H1 (cell line): Measurements from ENCODE around the gene DSC3. TPM values are rescaled to one million over a fixed set of nuclear protein-coding genes. Genes with fewer than 3 reads are reported as not detected.

Source experiments
- CTCF ChIA-PET: fragments of 300-600 bp; sonication (Branson Sonifier 250); formaldehyde crosslinking; loops from one replicate; lab custom pipeline; 2021; ENCODE audit not compliant: partially characterized antibody; lab: Charles Lee
- POLR2A ChIA-PET: fragments of 300-600 bp; sonication (Branson Sonifier 250); formaldehyde crosslinking; loops from one replicate; lab custom pipeline; 2021; ENCODE audit warnings: inconsistent platforms; ENCODE audit not compliant: partially characterized antibody; lab: Charles Lee
- DNase-seq, 2 experiments: peaks; one replicate each; pipeline versions ENCODE4 v3.0.0 to v3.0.0-alpha.2; 2010 to 2022; ENCODE audit warnings: low spot score in 2 of 2, low read depth in 1 of 2, mixed read lengths in 1 of 2
- FAIRE-seq: peaks from 2 replicates; lab custom pipeline; 2011; peaks lifted over from hg19 to GRCh38; lab: Jason Lieb, UNC
- H2AFZ ChIP-seq: 2 replicates; pipeline ENCODE4 v1.8.1; 2012; ENCODE audit warnings: low read length, inconsistent platforms
- H2AK5ac ChIP-seq: 2 replicates; pipeline ENCODE4 v1.6.1; 2013; ENCODE audit warnings: low read depth, low read length
- H2BK120ac ChIP-seq: replicated peaks from 2 replicates; pipeline ENCODE3; 2013; ENCODE audit warnings: low read depth, low read length, inconsistent platforms
- H2BK12ac ChIP-seq: 2 replicates; pipeline ENCODE4 v1.6.1; 2013; ENCODE audit warnings: low read depth, low read length
- H2BK15ac ChIP-seq: 2 replicates; pipeline ENCODE4 v1.6.1; 2013; ENCODE audit warnings: low read length
- H2BK20ac ChIP-seq: 2 replicates; pipeline ENCODE4 v1.6.1; 2013; ENCODE audit warnings: low read length
- H2BK5ac ChIP-seq: 2 replicates; pipeline ENCODE4 v1.6.1; 2013; ENCODE audit warnings: low read depth, low read length
- H3K14ac ChIP-seq: 2 replicates; pipeline ENCODE4 v1.6.1; 2013; ENCODE audit warnings: inconsistent platforms; ENCODE audit not compliant: insufficient read length
- H3K18ac ChIP-seq: 2 replicates; pipeline ENCODE4 v1.6.1; 2013; ENCODE audit warnings: low read length; ENCODE audit errors: extremely low read depth
- H3K23ac ChIP-seq: 2 replicates; pipeline ENCODE4 v1.6.1; 2013; ENCODE audit warnings: inconsistent platforms; ENCODE audit not compliant: insufficient read length
- H3K23me2 ChIP-seq: 2 replicates; pipeline ENCODE4 v1.6.1; 2013; ENCODE audit warnings: low read depth, low read length
- H3K27ac ChIP-seq: 2 replicates; pipeline ENCODE4 v1.6.1; 2011; ENCODE audit warnings: low read depth, low read length, inconsistent platforms
- H3K27me3 ChIP-seq, 4 experiments: replicated peaks in 1 of 4; 1 replicate in 1 of 4; 2 replicates in 3 of 4; pipeline versions ENCODE4 v1.6.1 to v1.8.1; 2011 to 2013; ENCODE audit warnings: low read length in 3 of 4, mild to moderate bottlenecking in 3 of 4, inconsistent platforms in 2 of 4, mixed read lengths in 2 of 4, moderate library complexity in 1 of 4; ENCODE audit not compliant: control insufficient read depth in 3 of 4, insufficient read depth in 3 of 4; ENCODE audit errors: extremely low read depth in 1 of 4
- H3K36me3 ChIP-seq, 4 experiments: 2 replicates each; pipeline versions ENCODE4 v1.6.1 to v1.8.1; 2011 to 2013; ENCODE audit warnings: mild to moderate bottlenecking in 4 of 4, low read length in 3 of 4, moderate library complexity in 2 of 4, control low read depth in 1 of 4, inconsistent platforms in 1 of 4; ENCODE audit not compliant: insufficient read depth in 4 of 4, control insufficient read depth in 2 of 4
- H3K4ac ChIP-seq: replicated peaks from 2 replicates; pipeline ENCODE3; 2013; ENCODE audit warnings: low read length, low read depth, mixed read lengths, inconsistent platforms; ENCODE audit not compliant: insufficient read length
- H3K4me1 ChIP-seq, 4 experiments: replicated peaks in 1 of 4; 1 replicate in 1 of 4; 2 replicates in 3 of 4; pipeline versions ENCODE4 v1.6.1 to v1.8.1; 2011 to 2013; ENCODE audit warnings: low read length in 3 of 4, inconsistent platforms in 2 of 4, mixed read lengths in 1 of 4; ENCODE audit not compliant: insufficient read depth in 4 of 4, control insufficient read depth in 3 of 4
- H3K4me2 ChIP-seq, 2 experiments: 2 replicates each; pipeline versions ENCODE4 v1.6.1 to v1.8.1; 2011 to 2013; ENCODE audit warnings: low read depth in 2 of 2, low read length in 2 of 2, control low read depth in 1 of 2, inconsistent platforms in 1 of 2, mild to moderate bottlenecking in 1 of 2; ENCODE audit not compliant: insufficient read depth in 1 of 2
- H3K4me3 ChIP-seq, 4 experiments: fragments of 200-600, 300-600 bp in 1 of 4; sonication (generic), shearing (Covaris generic), sonication (Bioruptor Twin) in 1 of 4; 2 replicates each; pipeline versions ENCODE4 v1.5.1 to v1.8.1; 2011 to 2016; ENCODE audit warnings: low read length in 4 of 4, low read depth in 3 of 4, control low read depth in 2 of 4, inconsistent platforms in 2 of 4, mild to moderate bottlenecking in 2 of 4, mixed read lengths in 1 of 4, moderate library complexity in 1 of 4; ENCODE audit not compliant: insufficient read depth in 2 of 4; ENCODE audit errors: extremely low read depth in 1 of 4
- H3K56ac ChIP-seq: replicated peaks from 2 replicates; pipeline ENCODE3; 2013; ENCODE audit warnings: low read depth, mild to moderate bottlenecking, mixed read lengths, low read length, inconsistent platforms; ENCODE audit not compliant: insufficient read length
- H3K79me1 ChIP-seq: 2 replicates; pipeline ENCODE4 v1.6.1; 2013; ENCODE audit warnings: low read depth, low read length, control low read depth
- H3K79me2 ChIP-seq, 2 experiments: 2 replicates each; pipeline versions ENCODE4 v1.6.1 to v1.8.1; 2012 to 2013; ENCODE audit warnings: low read length in 2 of 2, mild to moderate bottlenecking in 2 of 2, inconsistent platforms in 1 of 2; ENCODE audit not compliant: insufficient read depth in 2 of 2, control insufficient read depth in 1 of 2
- H3K9ac ChIP-seq, 4 experiments: replicated peaks in 1 of 4; 1 replicate in 1 of 4; 2 replicates in 3 of 4; pipeline versions ENCODE4 v1.6.1 to v1.8.1; 2011 to 2013; ENCODE audit warnings: low read depth in 3 of 4, low read length in 3 of 4, control low read depth in 2 of 4, mild to moderate bottlenecking in 2 of 4, moderate library complexity in 2 of 4, inconsistent platforms in 1 of 4; ENCODE audit errors: extremely low read depth in 1 of 4
- H3K9me3 ChIP-seq, 2 experiments: 2 replicates each; pipeline versions ENCODE4 v1.6.1 to v1.8.1; 2012 to 2013; ENCODE audit warnings: mild to moderate bottlenecking in 2 of 2, moderate library complexity in 2 of 2, control low read depth in 1 of 2, inconsistent platforms in 1 of 2, low read depth in 1 of 2, low read length in 1 of 2, mixed read lengths in 1 of 2; ENCODE audit not compliant: insufficient read depth in 2 of 2
- H4K20me1 ChIP-seq, 2 experiments: replicated peaks in 1 of 2; 2 replicates each; pipeline versions ENCODE3 to v1.8.1; 2011 to 2013; ENCODE audit warnings: inconsistent platforms in 2 of 2, low read length in 2 of 2, mild to moderate bottlenecking in 1 of 2; ENCODE audit not compliant: insufficient read depth in 2 of 2, control insufficient read depth in 1 of 2
- H4K5ac ChIP-seq: 2 replicates; pipeline ENCODE4 v1.6.1; 2013; ENCODE audit warnings: low read length, low read depth, mixed read lengths, inconsistent platforms; ENCODE audit not compliant: insufficient read length
- H4K8ac ChIP-seq: 2 replicates; pipeline ENCODE4 v1.8.0; 2013; ENCODE audit warnings: mild to moderate bottlenecking, moderate library complexity, low read length, inconsistent platforms; ENCODE audit not compliant: insufficient read depth; ENCODE audit errors: extremely low read depth
- H4K91ac ChIP-seq: replicated peaks from 2 replicates; pipeline ENCODE3; 2013; ENCODE audit warnings: low read length, mixed read lengths, inconsistent platforms; ENCODE audit not compliant: insufficient read length
- CHD2 ChIP-seq: IDR thresholded peaks from 2 replicates; pipeline ENCODE4 v1.6.1; 2012; ENCODE audit warnings: low read length, improper control_type of control experiment
- CREB1 ChIP-seq: IDR thresholded peaks from 2 replicates; pipeline ENCODE4 v1.6.1; 2012; ENCODE audit warnings: inconsistent platforms
- CTCF ChIP-seq, 3 experiments: IDR thresholded peaks; 1 replicate in 2 of 3; 2 replicates in 1 of 3; pipeline versions ENCODE4 v1.5.1 to v1.6.1; 2011; ENCODE audit warnings: low read length in 3 of 3, mild to moderate bottlenecking in 3 of 3, inconsistent platforms in 2 of 3, low read depth in 1 of 3, moderate library complexity in 1 of 3; ENCODE audit not compliant: insufficient read depth in 1 of 3; ENCODE audit errors: control extremely low read depth in 1 of 3
- GABPA ChIP-seq: IDR thresholded peaks from 2 replicates; pipeline ENCODE4 v1.6.1; 2011; ENCODE audit warnings: mild to moderate bottlenecking, low read length, moderate library complexity, borderline replicate concordance; ENCODE audit not compliant: insufficient read depth
- HDAC6 ChIP-seq: IDR thresholded peaks from one replicate; pipeline ENCODE4 v1.7.1; 2012; ENCODE audit warnings: low read depth, mild to moderate bottlenecking, inconsistent platforms, low read length, moderate library complexity
- JUN ChIP-seq: IDR thresholded peaks from 2 replicates; pipeline ENCODE4 v1.6.1; 2011; ENCODE audit warnings: low read depth, mild to moderate bottlenecking, improper control_type of control experiment, low read length
- MAX ChIP-seq: IDR thresholded peaks from 2 replicates; pipeline ENCODE4 v1.6.1; 2012; ENCODE audit warnings: inconsistent platforms
- POLR2A ChIP-seq, 2 experiments: IDR thresholded peaks; 1 replicate in 1 of 2; 2 replicates in 1 of 2; pipeline ENCODE4 v1.6.1; 2011; ENCODE audit warnings: low read depth in 2 of 2, low read length in 2 of 2, mild to moderate bottlenecking in 2 of 2; ENCODE audit errors: control extremely low read depth in 1 of 2
- RBBP5 ChIP-seq: IDR thresholded peaks from 2 replicates; pipeline ENCODE4 v1.7.1; 2012; ENCODE audit warnings: low read depth, mild to moderate bottlenecking, inconsistent platforms, low read length, moderate library complexity, borderline replicate concordance
- WGBS, 2 experiments: shearing (Covaris generic) in 1 of 2; methylation state at CpG; one replicate each; pipeline versions ENCODE4 v1.1.6 to v1.1.7; 2013 to 2015; ENCODE audit warnings: low lambda C conversion rate in 2 of 2, mixed read lengths in 2 of 2, inconsistent platforms in 1 of 2, low coverage in 1 of 2, missing lambda C conversion rate in 1 of 2; ENCODE audit not compliant: insufficient replicate concordance in 2 of 2, insufficient coverage in 1 of 2, insufficient read length in 1 of 2; ENCODE audit errors: extremely low coverage in 1 of 2, missing lambda C conversion rate in 1 of 2; 5-methylcytosine and 5-hydroxymethylcytosine counted together
- polyA plus RNA-seq, 7 experiments: library from polyadenylated mRNA; depleted of rRNA in 3 of 7; stranded (reverse) in 5 of 7; unstranded in 2 of 7; fragments of >200 nt in 5 of 7; fragments of 200-250 nt in 2 of 7; gene quantifications; 1 replicate in 5 of 7; 2 replicates in 1 of 7; 4 replicates in 1 of 7; pipeline versions ENCODE4 v1.2.1 to v1.2.3, GENCODE V29; 2011 to 2013; ENCODE audit warnings: missing spikeins in 2 of 7, mixed read lengths in 2 of 7
- total RNA-seq: library from RNA; stranded (reverse); fragmentation: NEBNext Ultra II Directional; extraction: Animal tissue kit (Norgen Biotek cat#: 25700); gene quantifications from 2 replicates; pipeline ENCODE4 v1.2.1, GENCODE V29; 2021

The DSC3 gene
- total and polyA plus RNA-seq, 2 of the 8 experiments (the other 6 are each of a cell fraction or from before 2014, with no cell fraction given), result 0.70 to 3.7 TPM

GRCh38 chr18:30944773-30945417 is 97.6 kb downstream of the DSC3 start:
- Histone ChIP-seq H3K27me3 (no peaks in the 10 kb centered on the region), H3K4ac (no peak overlapping the region), H2BK12ac (no peak overlapping the region), H4K5ac (no peak overlapping the region), H4K8ac (no peak overlapping the region), H3K4me1 (0 out of 7 replicates have a peak, but pooled peaks cover 0 to 2% (median 0%) of the 10 kb centered on the region in 4 experiments), H3K14ac (no peak overlapping the region), H3K4me2 (no peak overlapping the region), H2AFZ (no peak overlapping the region), H4K20me1 (no peaks in the 10 kb centered on the region)
- POLR2A ChIA-PET, result no interaction called here
- no peak for TF ChIP-seq RBBP5
- TF ChIP-seq HDAC6, result no peak
- no peak for TF ChIP-seq CHD2
- no peak for TF ChIP-seq GABPA
- no peak for TF ChIP-seq JUN
- no peak for TF ChIP-seq MAX
- TF ChIP-seq POLR2A (IDR thresholded peaks at IDR 0.05; ENCODE audit: control extremely low read depth in 1 of 2, low read depth in 2 of 2, low read length in 2 of 2), result no peak
- TF ChIP-seq CTCF (IDR thresholded peaks at IDR 0.05; ENCODE audit: control extremely low read depth in 1 of 3, insufficient read depth in 1 of 3, low read depth in 1 of 3, low read length in 3 of 3), result no peak
- TF ChIP-seq CREB1, result no peak
- TF ChIP-seq, all 59 proteins: peak for 0
- Histone ChIP-seq H2AK5ac (no peak overlapping the region), H2BK15ac (no peak overlapping the region), H3K23me2 (no peaks in the 10 kb centered on the region), H2BK20ac (no peak overlapping the region), H3K18ac (no peak overlapping the region), H3K4me3 (no peak overlapping the region), H3K36me3 (no peaks in the 10 kb centered on the region; a peak in 1 of 8 replicates), H3K23ac (no peak overlapping the region), H3K56ac (no peak overlapping the region), H3K9me3 (peaks cover 3% of the 10 kb centered on the region in 2 experiments; a peak in 2 of 4 replicates), H3K79me1 (no peaks in the 10 kb centered on the region), H4K91ac (no peak overlapping the region), H2BK120ac (no peak overlapping the region), H3K27ac (no peak overlapping the region), H3K9ac (no peak overlapping the region), H3K79me2 (no peaks in the 10 kb centered on the region), H2BK5ac (no peak overlapping the region)
- DNase-seq (no peak), FAIRE-seq (no peak)
- 81% methylated on average over 3 of the region's 3 CpGs; no CpG with 5 or more reads in 1 of the 2 experiments for WGBS, 2 experiments
- CTCF ChIA-PET, result no interaction called here
